Astrocyte of the spinal cord (primary cell): ENCODE measurements around the gene SFT2D2.

ENCODE experiments used
- DNase-seq: peaks from one replicate; pipeline ENCODE4 v3.0.0; 2011; ENCODE audit warnings: low read depth, low spot score
- H3K4me3 ChIP-seq: 2 replicates; pipeline ENCODE4 v1.5.1; 2011; ENCODE audit warnings: low read depth, mild to moderate bottlenecking, low read length, moderate library complexity
- in situ Hi-C: cut with HindIII; loops from 2 replicates; pipeline ENCODE4 v1.10.0; 2017; ENCODE audit warnings: low sequenced_read_pairs
- TF ChIP-seq, protein P1 (sequence below): IDR thresholded peaks from 2 replicates; pipeline ENCODE4 v1.5.1; 2012; ENCODE audit warnings: low read depth, mild to moderate bottlenecking, low read length, inconsistent platforms

The SFT2D2 gene

GRCh38 chr1:168298446-168298845, 72.6 kb downstream of the SFT2D2 start:
- TF ChIP-seq, protein P1, sequence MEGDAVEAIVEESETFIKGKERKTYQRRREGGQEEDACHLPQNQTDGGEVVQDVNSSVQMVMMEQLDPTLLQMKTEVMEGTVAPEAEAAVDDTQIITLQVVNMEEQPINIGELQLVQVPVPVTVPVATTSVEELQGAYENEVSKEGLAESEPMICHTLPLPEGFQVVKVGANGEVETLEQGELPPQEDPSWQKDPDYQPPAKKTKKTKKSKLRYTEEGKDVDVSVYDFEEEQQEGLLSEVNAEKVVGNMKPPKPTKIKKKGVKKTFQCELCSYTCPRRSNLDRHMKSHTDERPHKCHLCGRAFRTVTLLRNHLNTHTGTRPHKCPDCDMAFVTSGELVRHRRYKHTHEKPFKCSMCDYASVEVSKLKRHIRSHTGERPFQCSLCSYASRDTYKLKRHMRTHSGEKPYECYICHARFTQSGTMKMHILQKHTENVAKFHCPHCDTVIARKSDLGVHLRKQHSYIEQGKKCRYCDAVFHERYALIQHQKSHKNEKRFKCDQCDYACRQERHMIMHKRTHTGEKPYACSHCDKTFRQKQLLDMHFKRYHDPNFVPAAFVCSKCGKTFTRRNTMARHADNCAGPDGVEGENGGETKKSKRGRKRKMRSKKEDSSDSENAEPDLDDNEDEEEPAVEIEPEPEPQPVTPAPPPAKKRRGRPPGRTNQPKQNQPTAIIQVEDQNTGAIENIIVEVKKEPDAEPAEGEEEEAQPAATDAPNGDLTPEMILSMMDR = no peak
- no peak overlapping the region for H3K4me3 ChIP-seq
- DNase-seq = no peak
- in situ Hi-C loops = no loop called here

- in situ Hi-C loops = no loop called here
- H3K4me3 ChIP-seq = no peak overlapping the region
- DNase-seq = no peak
- TF ChIP-seq, protein P1 = no peak
These were observed 74.8 kb downstream of the SFT2D2 start for GRCh38 chr1:168300626-168301025.

GRCh38 chr1:168301664-168302320, 76.0 kb downstream of the SFT2D2 start:
- peak; percentile 47 for DNase-seq
- TF ChIP-seq, protein P1 = no peak
- in situ Hi-C loops = no loop called here
- H3K4me3 ChIP-seq = no peak overlapping the region
